Measurements from ENCODE around the gene RPS6KA4. TPM values are rescaled to one million over a fixed set of nuclear protein-coding genes. Genes with fewer than 3 reads are reported as not detected.

The RPS6KA4 gene
- total and polyA plus RNA-seq, 2 of the 13 experiments (the other 11 are each of a cell fraction or from before 2014, with no cell fraction given) = 8.9 to 14.2 TPM

DNA sequence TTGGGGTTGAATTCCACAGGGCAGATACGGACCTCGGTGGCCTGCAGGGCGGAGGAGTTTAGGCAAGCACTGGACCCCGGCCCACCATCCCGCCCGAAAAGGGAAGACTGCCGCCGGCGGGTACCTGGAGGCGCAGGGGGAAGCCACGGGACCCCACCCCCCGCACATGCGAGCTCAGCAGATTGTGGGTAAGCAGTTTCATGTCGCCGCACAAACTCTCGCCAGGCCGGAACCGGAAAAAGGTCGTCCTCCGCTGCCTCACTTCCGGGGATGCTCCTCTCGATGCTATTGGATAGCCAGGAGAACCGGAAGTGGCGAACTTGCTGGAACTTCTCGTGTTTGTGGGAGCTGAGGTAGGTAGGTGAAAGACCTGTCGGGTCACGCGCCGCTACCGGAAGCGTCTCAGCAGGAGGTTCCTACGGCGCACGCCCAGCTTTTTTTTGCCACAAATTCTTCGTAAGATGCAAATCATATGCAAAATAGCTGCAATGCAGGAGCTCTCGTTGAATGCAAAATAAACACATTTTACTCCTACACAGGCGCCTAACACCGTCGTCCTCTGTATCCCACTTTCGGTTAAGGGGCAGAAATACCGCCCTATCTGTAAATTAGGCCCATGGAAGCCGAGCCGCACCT, 41.5 kb upstream of the RPS6KA4 start, which contains the start of gene TRMT112 (continued):
- TF ChIP-seq, protein P1, sequence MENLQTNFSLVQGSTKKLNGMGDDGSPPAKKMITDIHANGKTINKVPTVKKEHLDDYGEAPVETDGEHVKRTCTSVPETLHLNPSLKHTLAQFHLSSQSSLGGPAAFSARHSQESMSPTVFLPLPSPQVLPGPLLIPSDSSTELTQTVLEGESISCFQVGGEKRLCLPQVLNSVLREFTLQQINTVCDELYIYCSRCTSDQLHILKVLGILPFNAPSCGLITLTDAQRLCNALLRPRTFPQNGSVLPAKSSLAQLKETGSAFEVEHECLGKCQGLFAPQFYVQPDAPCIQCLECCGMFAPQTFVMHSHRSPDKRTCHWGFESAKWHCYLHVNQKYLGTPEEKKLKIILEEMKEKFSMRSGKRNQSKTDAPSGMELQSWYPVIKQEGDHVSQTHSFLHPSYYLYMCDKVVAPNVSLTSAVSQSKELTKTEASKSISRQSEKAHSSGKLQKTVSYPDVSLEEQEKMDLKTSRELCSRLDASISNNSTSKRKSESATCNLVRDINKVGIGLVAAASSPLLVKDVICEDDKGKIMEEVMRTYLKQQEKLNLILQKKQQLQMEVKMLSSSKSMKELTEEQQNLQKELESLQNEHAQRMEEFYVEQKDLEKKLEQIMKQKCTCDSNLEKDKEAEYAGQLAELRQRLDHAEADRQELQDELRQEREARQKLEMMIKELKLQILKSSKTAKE (CRISPR knock-in tag; IDR thresholded peaks at IDR 0.05; ENCODE audit: borderline replicate concordance) = no peak
- no peak for TF ChIP-seq ZNF24 (IDR thresholded peaks at IDR 0.05)
- TF ChIP-seq TBX2 (CRISPR knock-in tag; IDR thresholded peaks at IDR 0.05; ENCODE audit: borderline replicate concordance) = peak; percentile 51
- TF ChIP-seq, protein P2, sequence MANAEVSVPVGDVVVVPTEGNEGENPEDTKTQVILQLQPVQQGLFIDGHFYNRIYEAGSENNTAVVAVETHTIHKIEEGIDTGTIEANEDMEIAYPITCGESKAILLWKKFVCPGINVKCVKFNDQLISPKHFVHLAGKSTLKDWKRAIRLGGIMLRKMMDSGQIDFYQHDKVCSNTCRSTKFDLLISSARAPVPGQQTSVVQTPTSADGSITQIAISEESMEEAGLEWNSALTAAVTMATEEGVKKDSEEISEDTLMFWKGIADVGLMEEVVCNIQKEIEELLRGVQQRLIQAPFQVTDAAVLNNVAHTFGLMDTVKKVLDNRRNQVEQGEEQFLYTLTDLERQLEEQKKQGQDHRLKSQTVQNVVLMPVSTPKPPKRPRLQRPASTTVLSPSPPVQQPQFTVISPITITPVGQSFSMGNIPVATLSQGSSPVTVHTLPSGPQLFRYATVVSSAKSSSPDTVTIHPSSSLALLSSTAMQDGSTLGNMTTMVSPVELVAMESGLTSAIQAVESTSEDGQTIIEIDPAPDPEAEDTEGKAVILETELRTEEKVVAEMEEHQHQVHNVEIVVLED (CRISPR knock-in tag; IDR thresholded peaks at IDR 0.05; ENCODE audit: borderline replicate concordance) = peak; percentile 79; the same call in 1 of the 2 replicates
- TF ChIP-seq ZNF205 (CRISPR knock-in tag; IDR thresholded peaks at IDR 0.05) = no peak; the same call in none of the 2 replicates
- TF ChIP-seq HNF4A (CRISPR knock-in tag; IDR thresholded peaks at IDR 0.05) = no peak
- no peak for TF ChIP-seq ZNF614 (CRISPR knock-in tag; IDR thresholded peaks at IDR 0.05; ENCODE audit: borderline replicate concordance)
- TF ChIP-seq ZNF512B (CRISPR knock-in tag; IDR thresholded peaks at IDR 0.05; ENCODE audit: borderline replicate concordance) = no peak
- no peak for TF ChIP-seq GFI1 (CRISPR knock-in tag; IDR thresholded peaks at IDR 0.05; ENCODE audit: borderline replicate concordance)
- TF ChIP-seq, protein P3, sequence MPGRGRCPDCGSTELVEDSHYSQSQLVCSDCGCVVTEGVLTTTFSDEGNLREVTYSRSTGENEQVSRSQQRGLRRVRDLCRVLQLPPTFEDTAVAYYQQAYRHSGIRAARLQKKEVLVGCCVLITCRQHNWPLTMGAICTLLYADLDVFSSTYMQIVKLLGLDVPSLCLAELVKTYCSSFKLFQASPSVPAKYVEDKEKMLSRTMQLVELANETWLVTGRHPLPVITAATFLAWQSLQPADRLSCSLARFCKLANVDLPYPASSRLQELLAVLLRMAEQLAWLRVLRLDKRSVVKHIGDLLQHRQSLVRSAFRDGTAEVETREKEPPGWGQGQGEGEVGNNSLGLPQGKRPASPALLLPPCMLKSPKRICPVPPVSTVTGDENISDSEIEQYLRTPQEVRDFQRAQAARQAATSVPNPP (CRISPR knock-in tag; IDR thresholded peaks at IDR 0.05) = 0 out of 2 replicates have a peak, but pooled peaks have one; percentile 33
- TF ChIP-seq TCF7L2 (IDR thresholded peaks at IDR 0.05; ENCODE audit: low read depth, low read length) = no peak
- peak; percentile 93 for TF ChIP-seq THAP11 (CRISPR knock-in tag; IDR thresholded peaks at IDR 0.05)
- TF ChIP-seq, protein P4, sequence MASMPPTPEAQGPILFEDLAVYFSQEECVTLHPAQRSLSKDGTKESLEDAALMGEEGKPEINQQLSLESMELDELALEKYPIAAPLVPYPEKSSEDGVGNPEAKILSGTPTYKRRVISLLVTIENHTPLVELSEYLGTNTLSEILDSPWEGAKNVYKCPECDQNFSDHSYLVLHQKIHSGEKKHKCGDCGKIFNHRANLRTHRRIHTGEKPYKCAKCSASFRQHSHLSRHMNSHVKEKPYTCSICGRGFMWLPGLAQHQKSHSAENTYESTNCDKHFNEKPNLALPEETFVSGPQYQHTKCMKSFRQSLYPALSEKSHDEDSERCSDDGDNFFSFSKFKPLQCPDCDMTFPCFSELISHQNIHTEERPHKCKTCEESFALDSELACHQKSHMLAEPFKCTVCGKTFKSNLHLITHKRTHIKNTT (CRISPR knock-in tag; IDR thresholded peaks at IDR 0.05) = no peak
- no peak for TF ChIP-seq ZBTB42 (CRISPR knock-in tag; IDR thresholded peaks at IDR 0.05)
- no peak for TF ChIP-seq MTF1 (CRISPR knock-in tag; IDR thresholded peaks at IDR 0.05)
- TF ChIP-seq SMARCE1 (IDR thresholded peaks at IDR 0.05; ENCODE audit: borderline replicate concordance) = no peak
- peak; percentile 34; the same call in 1 of the 2 replicates for TF ChIP-seq ZBTB7B (CRISPR knock-in tag; IDR thresholded peaks at IDR 0.05)
- no peak for TF ChIP-seq SNAI1 (CRISPR knock-in tag; IDR thresholded peaks at IDR 0.05; ENCODE audit: borderline replicate concordance)
- TF ChIP-seq, protein P5, sequence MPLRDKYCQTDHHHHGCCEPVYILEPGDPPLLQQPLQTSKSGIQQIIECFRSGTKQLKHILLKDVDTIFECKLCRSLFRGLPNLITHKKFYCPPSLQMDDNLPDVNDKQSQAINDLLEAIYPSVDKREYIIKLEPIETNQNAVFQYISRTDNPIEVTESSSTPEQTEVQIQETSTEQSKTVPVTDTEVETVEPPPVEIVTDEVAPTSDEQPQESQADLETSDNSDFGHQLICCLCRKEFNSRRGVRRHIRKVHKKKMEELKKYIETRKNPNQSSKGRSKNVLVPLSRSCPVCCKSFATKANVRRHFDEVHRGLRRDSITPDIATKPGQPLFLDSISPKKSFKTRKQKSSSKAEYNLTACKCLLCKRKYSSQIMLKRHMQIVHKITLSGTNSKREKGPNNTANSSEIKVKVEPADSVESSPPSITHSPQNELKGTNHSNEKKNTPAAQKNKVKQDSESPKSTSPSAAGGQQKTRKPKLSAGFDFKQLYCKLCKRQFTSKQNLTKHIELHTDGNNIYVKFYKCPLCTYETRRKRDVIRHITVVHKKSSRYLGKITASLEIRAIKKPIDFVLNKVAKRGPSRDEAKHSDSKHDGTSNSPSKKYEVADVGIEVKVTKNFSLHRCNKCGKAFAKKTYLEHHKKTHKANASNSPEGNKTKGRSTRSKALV (CRISPR knock-in tag; IDR thresholded peaks at IDR 0.05) = no peak
